Activated CD4-positive, CD25-positive, alpha-beta regulatory T cell (primary cell): Measurements from ENCODE around the gene PPP4R3B.
"Not testable (repeated sequence)": the region's sequence is repeated elsewhere in the genome, so short reads cannot be mapped to it uniquely, and the experiment has no call there.

Source experiments
- DNase-seq, 4 experiments: peaks; one replicate each; lab custom pipeline; 2025; lab: John Stamatoyannopoulos, UW

PPP4R3B gene

DNA sequence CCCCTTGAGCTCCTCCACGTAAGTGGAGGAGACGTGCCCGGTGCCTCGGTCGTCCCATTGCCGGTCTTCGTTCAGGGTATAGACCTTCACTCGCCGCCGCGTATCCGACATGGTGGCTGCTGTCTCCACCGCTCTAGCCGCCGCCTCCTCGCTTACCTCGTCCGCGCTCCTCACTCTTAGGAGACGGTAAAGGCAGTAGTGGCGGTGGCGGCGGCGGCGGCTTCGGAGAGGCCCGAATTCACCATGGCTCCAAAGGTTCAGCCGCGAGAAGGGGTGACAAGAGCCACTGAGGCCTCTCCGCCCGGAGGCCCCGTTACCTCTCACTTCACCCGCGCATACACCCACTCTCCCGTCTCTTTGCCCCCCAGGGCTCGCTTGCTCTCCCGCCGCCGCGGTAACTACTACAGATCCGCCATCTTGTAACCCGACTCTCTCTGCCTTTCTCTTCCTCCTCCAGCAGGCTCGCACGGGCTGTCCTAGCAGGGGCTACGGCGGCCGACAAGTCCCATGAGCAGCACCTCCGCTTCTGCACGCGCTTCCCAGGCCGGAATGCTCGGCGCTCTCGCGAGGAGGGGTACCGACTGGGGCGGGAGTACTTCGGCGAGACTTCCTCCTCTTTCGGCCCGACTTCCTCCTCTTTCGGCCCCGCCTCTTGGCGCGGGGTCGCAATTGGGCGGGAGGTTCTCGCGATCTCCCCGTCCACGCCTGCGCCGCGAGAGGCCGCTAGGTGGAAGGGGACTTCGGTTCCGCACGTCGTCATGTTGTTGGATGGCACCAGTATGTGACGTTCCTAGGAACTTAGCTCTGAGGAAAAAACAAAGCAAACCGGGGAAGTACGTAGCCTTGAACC is at the start of gene PPP4R3B:
Gene PPP4R3B, minus strand, starts transcription at position 448 of the 850 bp plus-strand sequence. Its CDS starts 337 bp downstream, at position 111.
- DNase-seq, result peak; percentile 93 to 98 (median 96)

DNA sequence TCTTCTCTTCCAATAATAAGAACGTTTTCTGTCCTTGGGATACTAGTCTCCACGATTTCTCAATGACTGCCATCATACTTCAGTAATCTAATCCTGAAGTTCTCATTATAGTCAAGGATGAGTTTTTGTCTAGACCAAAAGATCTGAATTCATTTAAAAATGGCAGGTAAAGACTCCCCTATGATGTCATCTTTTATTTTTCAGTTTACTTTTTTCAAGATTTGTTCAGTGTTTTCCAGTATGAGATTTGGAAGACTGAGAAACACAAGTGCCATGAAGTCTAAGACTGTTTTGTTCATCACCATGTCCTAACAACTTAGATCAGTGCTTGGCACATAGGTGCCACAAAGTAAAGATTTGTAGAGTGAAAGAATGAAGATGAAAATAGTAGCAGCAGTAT is 35.8 kb upstream of the PPP4R3B start:
- no peak for DNase-seq

GRCh38 chr2:55649211-55649610 is 31.8 kb upstream of the PPP4R3B start:
- no peak for DNase-seq

DNA sequence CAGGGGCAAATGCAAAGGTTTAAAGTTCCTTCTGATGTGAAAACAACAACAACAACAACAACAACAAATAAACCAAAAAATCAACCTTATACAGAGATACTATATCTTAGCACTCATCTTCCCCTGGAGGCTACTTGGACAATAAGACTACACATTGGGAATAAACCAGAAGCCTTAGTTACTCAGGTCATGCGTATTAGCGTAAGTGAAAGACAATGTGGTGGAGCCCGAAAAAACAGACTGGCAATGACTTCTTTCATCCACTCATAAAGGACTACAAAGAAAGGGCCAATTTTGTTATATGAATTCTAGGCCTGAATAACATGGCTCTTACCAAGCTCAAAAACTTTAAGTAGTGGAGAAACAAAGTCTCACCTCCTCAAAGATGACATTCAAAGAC is 19.4 kb upstream of the PPP4R3B start:
- DNase-seq, result no peak

- DNase-seq, result no peak
Measured at GRCh38 chr2:55628931-55629330, 11.5 kb upstream of the PPP4R3B start.

- no peak for DNase-seq
Measured at GRCh38 chr2:55627915-55628314, 10.5 kb upstream of the PPP4R3B start.

GRCh38 chr2:55621802-55622201 is 4.4 kb upstream of the PPP4R3B start:
- no peak for DNase-seq

- DNase-seq, result no peak
Measured at GRCh38 chr2:55620123-55620779, 2.8 kb upstream of the PPP4R3B start.

DNA sequence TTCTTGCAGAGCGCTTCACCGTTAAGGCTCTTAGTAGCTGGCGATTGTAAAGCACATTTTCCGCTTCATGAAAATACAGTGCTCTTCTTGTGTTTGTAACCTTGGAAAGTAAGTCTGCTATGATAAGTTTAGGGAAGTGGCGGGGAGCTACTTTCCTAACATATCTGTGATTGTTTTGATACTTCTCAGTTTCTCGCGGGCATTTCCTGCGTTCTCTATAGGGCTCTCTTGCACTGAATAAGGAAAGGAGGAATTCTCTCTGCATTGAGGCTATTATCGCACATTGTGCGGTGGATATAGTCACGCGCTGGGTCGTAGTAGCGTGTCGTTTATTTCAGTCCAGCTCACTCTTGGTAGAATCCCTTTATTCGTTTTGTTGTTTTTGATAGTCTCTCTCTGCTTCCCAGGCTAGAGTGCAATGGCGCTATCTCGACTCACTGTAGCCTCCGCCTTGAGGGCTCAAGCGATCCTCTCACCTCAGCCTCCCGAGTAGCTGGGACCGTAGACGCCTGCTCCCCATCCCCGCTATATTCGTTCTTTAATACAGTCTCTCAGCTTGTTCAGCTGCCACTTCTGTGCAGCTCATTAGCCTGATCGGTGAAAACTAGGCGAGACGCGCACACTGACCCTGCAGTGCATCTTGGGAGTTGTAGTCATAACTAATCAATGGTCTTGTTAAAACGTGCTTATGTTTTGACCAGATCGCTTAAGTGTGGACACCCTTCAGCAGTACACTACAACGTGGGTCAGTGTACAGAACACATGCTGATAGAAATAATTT is 1.0 kb upstream of the PPP4R3B start:
- DNase-seq, result peak in 3 of 4 experiments; percentile 9 to 15 (median 13)

DNA sequence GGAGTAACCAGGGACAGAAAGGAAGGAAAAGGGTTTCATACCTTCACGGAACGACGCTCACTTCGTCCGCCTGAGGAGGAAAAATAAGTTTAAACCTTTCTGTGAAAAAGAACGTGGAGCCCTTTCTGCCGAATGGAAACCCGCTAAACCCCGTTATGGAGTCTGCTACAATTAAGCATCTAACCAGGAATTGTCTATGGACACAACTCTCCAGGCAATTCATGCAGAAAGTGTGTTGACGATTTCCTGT is 528 bp upstream of the PPP4R3B start:
- DNase-seq, result no peak

DNA sequence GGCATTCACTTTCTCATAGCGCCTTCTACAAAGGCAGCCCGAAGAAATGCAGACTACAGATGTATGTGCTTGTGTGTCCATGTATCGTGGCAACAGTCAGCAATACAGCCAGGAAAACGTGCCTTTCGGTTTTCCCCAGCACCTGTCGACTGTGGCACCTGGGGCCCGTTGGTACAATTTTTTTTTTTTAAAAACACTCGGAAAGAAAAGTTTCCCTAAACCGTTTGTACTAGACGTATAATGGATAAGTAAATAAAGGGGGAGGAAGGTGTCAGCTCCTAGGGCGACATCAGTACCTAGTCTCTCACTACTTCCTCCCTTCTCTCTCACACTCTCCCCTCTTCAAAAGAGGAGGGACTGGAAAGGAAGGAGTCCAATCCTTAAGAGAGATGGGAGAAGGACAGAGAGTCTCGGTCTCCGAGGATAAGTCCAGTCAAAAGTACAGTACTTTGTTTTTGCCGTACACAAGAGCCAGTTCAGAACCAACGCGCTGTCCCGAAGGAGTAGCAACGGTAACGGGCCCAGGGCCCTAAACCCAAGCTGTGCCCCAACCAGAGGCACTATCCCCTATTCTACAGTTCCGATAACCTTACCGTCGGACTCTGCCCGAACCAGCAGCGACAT is 759 bp downstream of the PPP4R3B start:
- no peak for DNase-seq

DNA sequence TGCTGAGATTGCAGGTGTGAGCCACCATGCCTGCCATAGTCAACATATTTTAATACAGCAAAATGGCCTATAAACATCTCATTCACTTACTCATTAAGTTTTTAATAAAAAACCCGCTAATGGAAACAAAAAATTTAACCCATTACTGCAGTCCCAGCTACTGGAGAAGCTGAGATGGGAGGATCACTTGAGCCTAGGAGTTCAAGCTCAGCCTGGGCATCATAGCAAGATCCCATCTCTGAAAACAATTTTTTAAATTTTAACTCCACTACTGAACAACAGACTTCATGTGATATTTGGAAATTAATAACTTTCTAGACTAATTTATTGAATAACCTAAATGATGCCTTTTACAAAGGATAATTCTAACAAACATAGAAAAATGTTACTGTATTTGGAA is 5.4 kb downstream of the PPP4R3B start:
- no peak for DNase-seq

GRCh38 chr2:55610954-55611743 is 6.3 kb downstream of the PPP4R3B start:
- DNase-seq, result no peak

DNA sequence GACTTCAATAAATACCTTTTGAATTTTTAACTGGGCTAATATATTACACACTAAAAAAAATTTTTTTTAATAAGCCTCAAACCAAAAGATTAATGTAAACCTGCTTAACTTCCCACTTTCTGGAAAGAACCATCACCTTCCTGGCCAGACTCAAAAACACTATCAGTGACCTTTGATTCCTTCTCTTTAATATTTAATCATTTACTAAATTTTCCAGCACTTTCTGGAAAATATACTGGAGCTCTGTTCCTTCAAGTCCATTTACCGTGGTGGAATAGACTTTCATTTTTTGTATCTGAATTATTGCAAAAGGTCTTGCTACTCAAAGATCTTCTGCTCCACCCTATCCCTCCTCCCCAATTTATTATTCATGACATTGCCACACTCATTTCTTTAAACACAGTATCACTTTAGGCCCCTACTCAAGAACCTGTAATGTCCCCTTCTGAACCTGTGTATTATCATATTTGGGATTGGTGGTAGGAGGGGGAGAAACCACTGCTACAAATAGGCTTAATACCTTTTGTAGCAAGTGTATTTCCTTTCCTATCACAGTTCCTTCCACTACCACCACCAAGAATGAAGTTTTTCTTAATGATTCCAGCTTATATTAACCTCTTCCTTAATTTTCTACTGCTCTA is 7.4 kb downstream of the PPP4R3B start:
- DNase-seq, result no peak

DNA sequence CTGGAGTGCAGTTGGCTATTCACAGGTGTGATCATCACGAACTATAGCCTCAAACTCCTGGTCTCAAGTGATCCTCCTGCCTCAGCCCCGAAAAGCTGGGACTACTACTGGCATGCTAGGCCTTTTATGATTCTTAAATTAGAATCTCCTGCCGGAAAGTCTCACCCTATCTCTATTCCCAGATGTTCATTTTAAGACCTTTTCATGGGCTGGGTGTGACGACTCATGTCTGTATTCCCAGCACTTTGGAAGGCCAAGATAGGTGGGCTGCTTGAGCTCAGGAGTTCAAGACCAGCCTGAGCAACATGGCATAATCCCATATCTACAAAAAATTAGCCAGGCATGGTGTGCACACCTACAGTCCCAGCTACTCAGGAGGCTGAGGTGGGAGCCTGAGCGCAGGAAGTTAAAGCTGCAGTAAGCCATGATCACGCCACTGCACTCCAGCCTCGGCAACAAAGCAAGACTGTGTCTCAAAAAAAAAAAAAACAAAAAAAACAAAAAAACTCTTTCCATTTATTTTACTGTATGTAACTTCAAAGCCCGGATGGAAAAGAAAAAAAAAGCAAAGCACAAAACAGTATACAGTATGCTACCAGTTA is 8.1 kb downstream of the PPP4R3B start:
- DNase-seq, result no peak

DNA sequence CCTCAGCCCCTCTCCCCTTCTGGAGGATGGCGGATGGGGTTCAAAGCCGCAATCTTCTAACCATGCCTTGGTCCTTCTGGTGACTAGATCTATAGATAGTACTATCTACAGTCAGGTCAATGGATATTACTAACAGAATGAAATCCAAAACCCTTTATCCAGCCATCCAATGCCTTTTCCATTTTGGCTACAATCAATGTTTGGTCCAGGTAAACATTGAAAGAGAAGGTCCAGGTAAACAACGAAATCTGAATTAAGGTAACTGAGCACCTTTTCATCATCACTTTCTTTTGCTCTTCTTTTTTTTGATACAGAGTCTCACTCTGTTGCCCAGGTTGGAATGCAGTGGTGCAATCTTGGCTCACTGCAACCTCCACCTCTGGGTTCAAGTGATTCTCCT is 9.7 kb downstream of the PPP4R3B start:
- no peak for DNase-seq

DNA sequence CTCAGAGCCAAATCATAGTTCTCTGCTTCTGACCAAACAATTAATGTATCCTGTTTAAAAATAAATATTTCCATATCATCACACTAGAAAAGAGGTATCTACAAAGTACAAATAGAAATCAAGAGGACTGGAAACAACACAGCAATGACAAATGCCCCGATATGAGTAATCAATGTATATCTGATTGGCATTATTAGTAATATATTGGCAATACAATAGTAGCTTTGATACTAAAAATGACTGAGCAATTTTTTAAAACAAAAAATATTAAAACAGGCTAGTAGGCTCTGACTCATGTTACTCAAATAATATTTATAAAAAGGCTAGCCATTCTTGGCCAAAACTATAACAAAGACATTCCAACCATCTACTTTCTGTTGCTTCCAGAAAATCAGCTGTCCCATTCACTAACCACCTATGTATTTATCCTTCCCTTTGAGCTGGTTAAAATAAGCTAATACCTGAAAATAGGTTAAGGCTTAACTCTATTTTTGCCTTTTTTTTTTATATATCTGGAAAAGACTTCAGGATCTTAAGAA is 13.3 kb downstream of the PPP4R3B start:
- no peak for DNase-seq

GRCh38 chr2:55601849-55602248 is 15.6 kb downstream of the PPP4R3B start:
- no peak for DNase-seq

GRCh38 chr2:55598056-55598795 is 19.2 kb downstream of the PPP4R3B start:
- DNase-seq, result no peak

GRCh38 chr2:55596795-55597194 is 20.6 kb downstream of the PPP4R3B start:
- DNase-seq, result not testable (repeated sequence)
